ENCODE data around the gene FAM177B. TPM values are rescaled to one million over a fixed set of nuclear protein-coding genes. Genes with fewer than 3 reads are reported as not detected.
A peak's percentile ranks its signal among the peaks of the same experiment; 100 is the strongest.

The FAM177B gene
- total and polyA plus RNA-seq, 2 donors from 2014 or later, result 1.1 TPM; not detected in 1

DNA sequence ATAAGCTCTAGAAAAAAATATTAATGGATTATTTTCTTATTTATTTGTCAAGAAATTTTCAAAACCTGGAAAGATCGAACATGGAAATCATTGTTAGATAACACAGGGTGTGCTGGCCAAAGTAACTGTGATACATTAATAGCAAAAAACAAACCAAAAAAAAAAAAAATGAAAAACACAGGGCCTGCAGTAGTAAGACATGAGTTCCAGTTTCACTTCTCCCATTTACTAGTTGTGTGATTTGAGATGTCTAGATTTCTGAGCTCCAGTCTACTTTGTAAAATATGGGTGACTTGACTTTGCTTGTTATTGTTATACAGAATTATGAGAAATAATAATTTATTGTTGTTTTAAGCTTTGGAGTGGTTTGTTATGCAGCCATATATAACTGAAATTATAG is 13.6 kb downstream of the FAM177B start:
- Histone ChIP-seq H3K4me3 (ENCODE audit: low read length in 3 of 3) (no peak overlapping the region), H3K36me3 (ENCODE audit: control insufficient read depth in 2 of 3, insufficient read depth in 3 of 3, low read length in 3 of 3) (no peaks in the 10 kb centered on the region), H3K27ac (ENCODE audit: low read depth in 2 of 2, low read length in 2 of 2) (no peak overlapping the region), H3K9me3 (ENCODE audit: control insufficient read depth in 2 of 3, insufficient read depth in 1 of 3, low read length in 3 of 3) (no peaks in the 10 kb centered on the region), H3K4me1 (ENCODE audit: control insufficient read depth in 2 of 3, insufficient read depth in 2 of 3, low read depth in 1 of 3, low read length in 3 of 3) (peaks cover 0 to 3% (median 0%) of the 10 kb centered on the region in 3 donors), H3K27me3 (ENCODE audit: control insufficient read depth, insufficient read depth, low read length) (no peaks in the 10 kb centered on the region), H3K9ac (ENCODE audit: low read length in 3 of 3) (no peak overlapping the region)
- intact Hi-C loops (cut with DNase I), result no loop called here
- TF ChIP-seq, protein P1, sequence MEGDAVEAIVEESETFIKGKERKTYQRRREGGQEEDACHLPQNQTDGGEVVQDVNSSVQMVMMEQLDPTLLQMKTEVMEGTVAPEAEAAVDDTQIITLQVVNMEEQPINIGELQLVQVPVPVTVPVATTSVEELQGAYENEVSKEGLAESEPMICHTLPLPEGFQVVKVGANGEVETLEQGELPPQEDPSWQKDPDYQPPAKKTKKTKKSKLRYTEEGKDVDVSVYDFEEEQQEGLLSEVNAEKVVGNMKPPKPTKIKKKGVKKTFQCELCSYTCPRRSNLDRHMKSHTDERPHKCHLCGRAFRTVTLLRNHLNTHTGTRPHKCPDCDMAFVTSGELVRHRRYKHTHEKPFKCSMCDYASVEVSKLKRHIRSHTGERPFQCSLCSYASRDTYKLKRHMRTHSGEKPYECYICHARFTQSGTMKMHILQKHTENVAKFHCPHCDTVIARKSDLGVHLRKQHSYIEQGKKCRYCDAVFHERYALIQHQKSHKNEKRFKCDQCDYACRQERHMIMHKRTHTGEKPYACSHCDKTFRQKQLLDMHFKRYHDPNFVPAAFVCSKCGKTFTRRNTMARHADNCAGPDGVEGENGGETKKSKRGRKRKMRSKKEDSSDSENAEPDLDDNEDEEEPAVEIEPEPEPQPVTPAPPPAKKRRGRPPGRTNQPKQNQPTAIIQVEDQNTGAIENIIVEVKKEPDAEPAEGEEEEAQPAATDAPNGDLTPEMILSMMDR (IDR thresholded peaks at IDR 0.05; ENCODE audit: borderline replicate concordance, extremely low read depth, insufficient read depth), result no peak
- FAIRE-seq (peak; percentile 17), DNase-seq (no peak)

DNA sequence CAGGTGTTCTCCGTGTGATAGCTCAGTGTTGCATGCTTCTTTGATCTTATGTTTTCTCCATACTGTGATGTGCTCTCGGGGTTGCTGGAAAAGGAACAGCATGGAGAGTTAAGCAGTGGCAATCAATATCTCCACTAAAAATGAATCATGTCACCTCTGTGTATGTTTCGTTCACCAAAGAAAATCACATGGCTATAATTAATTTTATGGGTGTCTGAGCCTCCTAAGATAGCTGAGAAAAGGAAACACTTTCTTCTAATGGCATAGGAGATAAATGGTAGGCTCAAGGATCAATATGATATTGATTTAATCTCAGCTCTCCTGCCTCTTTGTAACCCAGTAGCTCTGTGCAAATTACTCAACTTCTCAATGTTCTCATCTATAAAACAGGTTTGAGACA is 14.3 kb downstream of the FAM177B start:
- Histone ChIP-seq H3K27me3 (ENCODE audit: control insufficient read depth, insufficient read depth, low read length) (no peaks in the 10 kb centered on the region), H3K4me3 (ENCODE audit: low read length in 3 of 3) (no peak overlapping the region), H3K4me1 (ENCODE audit: control insufficient read depth in 2 of 3, insufficient read depth in 2 of 3, low read depth in 1 of 3, low read length in 3 of 3) (peaks cover 0 to 3% (median 0%) of the 10 kb centered on the region in 3 donors), H3K9ac (ENCODE audit: low read length in 3 of 3) (no peak overlapping the region), H3K27ac (ENCODE audit: low read depth in 2 of 2, low read length in 2 of 2) (no peak overlapping the region), H3K36me3 (ENCODE audit: control insufficient read depth in 2 of 3, insufficient read depth in 3 of 3, low read length in 3 of 3) (no peaks in the 10 kb centered on the region), H3K9me3 (ENCODE audit: control insufficient read depth in 2 of 3, insufficient read depth in 1 of 3, low read length in 3 of 3) (no peaks in the 10 kb centered on the region)
- no peak for FAIRE-seq
- TF ChIP-seq, protein P1 (IDR thresholded peaks at IDR 0.05; ENCODE audit: borderline replicate concordance, extremely low read depth, insufficient read depth), result no peak
- intact Hi-C loops (cut with DNase I), result no loop called here
- DNase-seq, result no peak

DNA sequence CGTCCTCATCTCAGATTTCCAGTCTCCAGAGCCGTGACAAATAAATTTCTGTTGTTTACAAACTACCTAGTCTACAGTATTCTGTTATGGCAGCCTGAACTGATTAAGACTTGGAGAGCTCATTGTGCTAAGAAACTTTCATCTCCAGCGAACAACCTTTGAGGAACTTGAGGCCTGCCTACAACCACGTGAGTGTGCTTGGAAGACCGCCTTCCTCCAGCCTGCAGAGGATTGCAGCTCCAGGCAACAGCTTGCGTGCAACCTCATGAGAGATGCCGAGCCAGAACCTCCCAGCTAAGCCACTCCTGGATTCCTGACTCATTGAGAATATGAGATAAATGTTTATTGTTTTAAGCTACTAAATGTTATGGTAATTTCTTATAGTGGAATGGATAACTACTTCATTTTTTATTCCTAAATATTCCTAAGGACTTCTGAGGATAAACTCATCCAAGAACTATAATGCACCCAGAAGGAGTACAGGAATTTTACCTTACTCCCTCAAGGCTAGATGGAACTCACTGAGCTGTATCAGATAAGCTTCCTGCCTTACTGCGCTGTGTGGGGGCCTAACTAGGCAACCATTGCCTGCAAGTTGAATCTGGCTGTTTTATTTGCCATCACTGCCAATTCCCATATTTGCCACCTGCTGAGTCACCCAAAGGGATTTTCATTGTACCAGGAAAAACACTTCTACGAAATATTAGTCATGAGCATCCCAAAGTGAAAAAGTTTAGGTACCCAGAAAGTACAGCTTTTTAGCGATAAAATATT is 17.6 kb downstream of the FAM177B start:
- Histone ChIP-seq H3K4me3 (ENCODE audit: low read length in 3 of 3) (no peak overlapping the region), H3K9me3 (ENCODE audit: control insufficient read depth in 2 of 3, insufficient read depth in 1 of 3, low read length in 3 of 3) (no peaks in the 10 kb centered on the region), H3K36me3 (ENCODE audit: control insufficient read depth in 2 of 3, insufficient read depth in 3 of 3, low read length in 3 of 3) (no peaks in the 10 kb centered on the region), H3K27me3 (ENCODE audit: control insufficient read depth, insufficient read depth, low read length) (no peaks in the 10 kb centered on the region), H3K4me1 (ENCODE audit: control insufficient read depth in 2 of 3, insufficient read depth in 2 of 3, low read depth in 1 of 3, low read length in 3 of 3) (peaks cover 0 to 3% (median 0%) of the 10 kb centered on the region in 3 donors), H3K27ac (ENCODE audit: low read depth in 2 of 2, low read length in 2 of 2) (no peak overlapping the region), H3K9ac (ENCODE audit: low read length in 3 of 3) (no peak overlapping the region)
- DNase-seq (peak in 4 of 5 donors; percentile 26 to 76 (median 53)), FAIRE-seq (no peak)
- intact Hi-C loops (cut with DNase I), result no loop called here
- TF ChIP-seq, protein P1 (IDR thresholded peaks at IDR 0.05; ENCODE audit: borderline replicate concordance, extremely low read depth, insufficient read depth), result no peak
